ENCODE data around the gene ERP44. TPM values are rescaled to one million over a fixed set of nuclear protein-coding genes. Genes with fewer than 3 reads are reported as not detected.

ERP44 gene
- total RNA-seq, 1 experiment from 2014 or later: 10.1 TPM

GRCh38 chr9:100013573-100013972 lies 85.2 kb downstream of the ERP44 start:
- TF ChIP-seq POLR2AphosphoS5 (IDR thresholded peaks at IDR 0.05; ENCODE audit: low read depth, low read length): no peak
- TF ChIP-seq REST (IDR thresholded peaks at IDR 0.05; ENCODE audit: insufficient read depth in 1 of 2, low read depth in 2 of 2, low read length in 1 of 2): no peak
- no peak for TF ChIP-seq CTCF (IDR thresholded peaks at IDR 0.05)
- no peak for TF ChIP-seq TCF7L2 (IDR thresholded peaks at IDR 0.05; ENCODE audit: low read depth, low read length)
- no peak for TF ChIP-seq SIN3A (IDR thresholded peaks at IDR 0.05; ENCODE audit: borderline replicate concordance, insufficient read depth, low read depth, low read length)
- Histone ChIP-seq H3K27ac (ENCODE audit: low read length) (no peak overlapping the region), H3K36me3 (ENCODE audit: control insufficient read depth, insufficient read depth, low read length) (no peaks in the 10 kb centered on the region), H3K27me3 (ENCODE audit: control insufficient read depth, insufficient read depth, low read length) (no peaks in the 10 kb centered on the region), H3K4me3 (ENCODE audit: low read depth in 2 of 2, low read length in 2 of 2) (no peak overlapping the region), H3K9me3 (ENCODE audit: control insufficient read depth, insufficient read depth, low read depth, low read length) (no peaks in the 10 kb centered on the region), H3K4me1 (ENCODE audit: control insufficient read depth, insufficient read depth, low read length) (no peaks in the 10 kb centered on the region)
- CTCF ChIA-PET: no interaction called here
- intact Hi-C loops (cut with micrococcal nuclease; ENCODE audit: unreplicated experiment) (loop anchor here (5.0 to 10.0 kb wide), 3 partner anchors 191 to 851 kb away; partner anchors contain the start of gene NR4A3), in situ Hi-C loops (cut with HindIII; ENCODE audit: low pct_unique_long_range_greater_than_20kb, low sequenced_read_pairs) (no loop called here)
- BruUV-seq (replicated peaks): no TSS peak
- ATAC-seq (no peak), DNase-seq (ENCODE audit: low read depth, low spot score) (no peak)
- POLR2A ChIA-PET: no interaction called here

DNA sequence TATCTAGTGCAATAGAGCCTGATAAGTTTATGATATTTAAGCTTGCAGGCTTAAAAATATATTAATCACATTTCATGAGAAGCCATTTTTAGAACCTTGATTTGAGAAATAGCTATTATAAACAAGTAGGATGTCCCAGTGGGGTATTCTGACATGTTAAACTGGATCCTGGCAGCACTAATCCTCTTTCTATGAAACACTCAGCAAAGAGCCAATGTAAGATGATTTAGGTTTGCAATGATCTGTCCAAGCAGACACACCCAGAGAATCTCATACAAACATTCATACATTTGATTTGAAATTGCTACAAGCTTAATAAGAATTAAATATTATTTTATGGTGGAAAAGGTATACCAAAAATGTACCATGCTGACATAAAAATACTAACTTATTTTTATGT lies 86.5 kb downstream of the ERP44 start:
- CTCF ChIA-PET: no interaction called here
- Histone ChIP-seq H3K4me1 (ENCODE audit: control insufficient read depth, insufficient read depth, low read length) (no peaks in the 10 kb centered on the region), H3K27ac (ENCODE audit: low read length) (no peak overlapping the region), H3K36me3 (ENCODE audit: control insufficient read depth, insufficient read depth, low read length) (no peaks in the 10 kb centered on the region), H3K9me3 (ENCODE audit: control insufficient read depth, insufficient read depth, low read depth, low read length) (no peaks in the 10 kb centered on the region), H3K27me3 (ENCODE audit: control insufficient read depth, insufficient read depth, low read length) (no peaks in the 10 kb centered on the region), H3K4me3 (ENCODE audit: low read depth in 2 of 2, low read length in 2 of 2) (no peak overlapping the region)
- DNase-seq (ENCODE audit: low read depth, low spot score) (no peak), ATAC-seq (no peak)
- POLR2A ChIA-PET: no interaction called here
- TF ChIP-seq TCF7L2 (IDR thresholded peaks at IDR 0.05; ENCODE audit: low read depth, low read length) (no peak), POLR2AphosphoS5 (IDR thresholded peaks at IDR 0.05; ENCODE audit: low read depth, low read length) (no peak), REST (IDR thresholded peaks at IDR 0.05; ENCODE audit: insufficient read depth in 1 of 2, low read depth in 2 of 2, low read length in 1 of 2) (no peak), CTCF (IDR thresholded peaks at IDR 0.05) (no peak), SIN3A (IDR thresholded peaks at IDR 0.05; ENCODE audit: borderline replicate concordance, insufficient read depth, low read depth, low read length) (no peak)
- intact Hi-C loops (cut with micrococcal nuclease; ENCODE audit: unreplicated experiment): loop anchor here (5.0 to 10.0 kb wide), 3 partner anchors 190 to 850 kb away; partner anchors contain the start of gene NR4A3
- in situ Hi-C loops (cut with HindIII; ENCODE audit: low pct_unique_long_range_greater_than_20kb, low sequenced_read_pairs): no loop called here
- BruUV-seq (replicated peaks): no TSS peak

Measured in Panc1 (cell line).